ENCODE results near the gene GRM7.

DNA sequence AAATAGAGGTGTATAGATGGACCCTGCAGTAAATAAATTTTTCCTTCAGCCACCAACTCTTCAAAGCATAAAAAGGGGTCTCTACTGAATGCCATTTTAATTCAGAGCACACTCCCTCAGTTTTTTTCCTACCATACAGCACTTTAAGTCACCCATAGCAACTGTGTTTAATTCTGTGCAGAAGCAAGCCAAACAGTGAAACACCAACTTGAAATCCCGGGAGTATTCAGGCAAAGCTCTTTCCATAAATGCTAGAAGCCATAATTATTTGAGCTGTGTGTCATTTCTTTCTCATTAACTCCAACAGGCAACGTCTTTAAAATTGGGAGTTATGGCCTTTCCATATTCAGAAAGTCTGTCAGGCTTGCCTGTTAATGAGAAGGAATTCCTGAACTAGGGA is 562.1 kb downstream of the GRM7 start:
- TF ChIP-seq, protein P1, sequence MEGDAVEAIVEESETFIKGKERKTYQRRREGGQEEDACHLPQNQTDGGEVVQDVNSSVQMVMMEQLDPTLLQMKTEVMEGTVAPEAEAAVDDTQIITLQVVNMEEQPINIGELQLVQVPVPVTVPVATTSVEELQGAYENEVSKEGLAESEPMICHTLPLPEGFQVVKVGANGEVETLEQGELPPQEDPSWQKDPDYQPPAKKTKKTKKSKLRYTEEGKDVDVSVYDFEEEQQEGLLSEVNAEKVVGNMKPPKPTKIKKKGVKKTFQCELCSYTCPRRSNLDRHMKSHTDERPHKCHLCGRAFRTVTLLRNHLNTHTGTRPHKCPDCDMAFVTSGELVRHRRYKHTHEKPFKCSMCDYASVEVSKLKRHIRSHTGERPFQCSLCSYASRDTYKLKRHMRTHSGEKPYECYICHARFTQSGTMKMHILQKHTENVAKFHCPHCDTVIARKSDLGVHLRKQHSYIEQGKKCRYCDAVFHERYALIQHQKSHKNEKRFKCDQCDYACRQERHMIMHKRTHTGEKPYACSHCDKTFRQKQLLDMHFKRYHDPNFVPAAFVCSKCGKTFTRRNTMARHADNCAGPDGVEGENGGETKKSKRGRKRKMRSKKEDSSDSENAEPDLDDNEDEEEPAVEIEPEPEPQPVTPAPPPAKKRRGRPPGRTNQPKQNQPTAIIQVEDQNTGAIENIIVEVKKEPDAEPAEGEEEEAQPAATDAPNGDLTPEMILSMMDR (IDR thresholded peaks at IDR 0.05; ENCODE audit: low read length) = no peak
- no peak for TF ChIP-seq EZH2phosphoT487 (IDR thresholded peaks at IDR 0.05; ENCODE audit: low read length)
- TF ChIP-seq EZH2 (optimal IDR thresholded peaks at IDR 0.05; ENCODE audit: low read depth, low read length) = no peak
